Measurements from ENCODE around the gene CACNA1C. TPM values are rescaled to one million over a fixed set of nuclear protein-coding genes. Genes with fewer than 3 reads are reported as not detected.

The CACNA1C gene
- total and polyA plus RNA-seq, 2 donors (not counting 1 experiment from before 2014, with no cell fraction given): 0.01 to 0.02 TPM

- Mint-ChIP-seq H3K4me3 (no peak overlapping the region), H3K4me1 (no peaks in the 10 kb centered on the region), H3K27me3 (no peaks in the 10 kb centered on the region), H3K27ac (no peak overlapping the region), H3K9me3 (ENCODE audit: insufficient read depth) (no peaks in the 10 kb centered on the region)
- H3K27me3 ChIP-seq (replicated peaks in 1 of 4; ENCODE audit: control extremely low read depth in 1 of 4, control insufficient read depth in 3 of 4, insufficient read depth in 4 of 4, low read length in 3 of 4): no peaks in the 10 kb centered on the region
- no peaks in the 10 kb centered on the region for H3K79me2 ChIP-seq (ENCODE audit: control insufficient read depth, insufficient read depth, low read length)
- no peak overlapping the region for H3K27ac ChIP-seq (ENCODE audit: low read length in 2 of 2)
- no peak overlapping the region for H3K9ac ChIP-seq (ENCODE audit: low read length)
- TF ChIP-seq CTCF (IDR thresholded peaks at IDR 0.05): no peak
- TF ChIP-seq EZH2 (IDR thresholded peaks at IDR 0.05; ENCODE audit: borderline replicate concordance, insufficient read depth, low read depth, low read length, poor library complexity, severe bottlenecking): no peak
- DNase-seq (no peak), ATAC-seq (ENCODE audit: low read depth) (no peak)
- H3K36me3 ChIP-seq (replicated peaks in 1 of 2; ENCODE audit: control extremely low read depth in 1 of 2, control insufficient read depth in 1 of 2, extremely low read depth in 1 of 2, insufficient read depth in 2 of 2, low read length in 1 of 2): no peaks in the 10 kb centered on the region
- intact Hi-C loops (cut with micrococcal nuclease): no loop called here
- H3K9me3 ChIP-seq (ENCODE audit: control extremely low read depth in 1 of 3, control insufficient read depth in 2 of 3, insufficient read depth in 1 of 3, low read length in 2 of 3): no peaks in the 10 kb centered on the region
- H3K4me2 ChIP-seq (replicated peaks; ENCODE audit: low read depth, low read length, poor library complexity, severe bottlenecking): no peak overlapping the region
- no peaks in the 10 kb centered on the region for H3K4me1 ChIP-seq (ENCODE audit: control insufficient read depth in 2 of 2, insufficient read depth in 2 of 2, low read length in 2 of 2)
- H3K4me3 ChIP-seq (ENCODE audit: control extremely low read depth in 1 of 5, extremely low read depth in 1 of 5, insufficient read depth in 1 of 5, low read depth in 2 of 5, low read length in 4 of 5): no peak overlapping the region
- no peaks in the 10 kb centered on the region for H4K20me1 ChIP-seq (ENCODE audit: control insufficient read depth, insufficient read depth, low read length, poor library complexity, severe bottlenecking)
- 99% methylated on average over 8 of the region's 9 CpGs for WGBS (ENCODE audit: insufficient coverage)
- POLR2A ChIA-PET: no interaction called here
- no peak overlapping the region for H2AFZ ChIP-seq (ENCODE audit: insufficient read depth, low read depth, low read length, poor library complexity, severe bottlenecking)
- CTCF ChIA-PET: no interaction called here
These were observed 402.6 kb downstream of the CACNA1C start for GRCh38 chr12:2455410-2455809.

- Mint-ChIP-seq H3K4me3 (no peak overlapping the region), H3K4me1 (no peaks in the 10 kb centered on the region), H3K27me3 (no peaks in the 10 kb centered on the region), H3K9me3 (ENCODE audit: insufficient read depth) (no peaks in the 10 kb centered on the region), H3K27ac (no peak overlapping the region)
- H3K79me2 ChIP-seq (ENCODE audit: control insufficient read depth, insufficient read depth, low read length): no peaks in the 10 kb centered on the region
- no peaks in the 10 kb centered on the region for H3K4me1 ChIP-seq (ENCODE audit: control insufficient read depth in 2 of 2, insufficient read depth in 2 of 2, low read length in 2 of 2)
- H2AFZ ChIP-seq (ENCODE audit: insufficient read depth, low read depth, low read length, poor library complexity, severe bottlenecking): no peak overlapping the region
- H3K9ac ChIP-seq (ENCODE audit: low read length): no peak overlapping the region
- no peaks in the 10 kb centered on the region for H3K27me3 ChIP-seq (replicated peaks in 1 of 4; ENCODE audit: control extremely low read depth in 1 of 4, control insufficient read depth in 3 of 4, insufficient read depth in 4 of 4, low read length in 3 of 4)
- no peaks in the 10 kb centered on the region for H3K36me3 ChIP-seq (replicated peaks in 1 of 2; ENCODE audit: control extremely low read depth in 1 of 2, control insufficient read depth in 1 of 2, extremely low read depth in 1 of 2, insufficient read depth in 2 of 2, low read length in 1 of 2)
- TF ChIP-seq EZH2 (IDR thresholded peaks at IDR 0.05; ENCODE audit: borderline replicate concordance, insufficient read depth, low read depth, low read length, poor library complexity, severe bottlenecking) (no peak), CTCF (IDR thresholded peaks at IDR 0.05) (no peak)
- ChIA-PET POLR2A (no interaction called here), CTCF (no interaction called here)
- intact Hi-C loops (cut with micrococcal nuclease): no loop called here
- DNase-seq (no peak), ATAC-seq (ENCODE audit: low read depth) (no peak)
- H3K27ac ChIP-seq (ENCODE audit: low read length in 2 of 2): no peak overlapping the region
- H3K4me3 ChIP-seq (ENCODE audit: control extremely low read depth in 1 of 5, extremely low read depth in 1 of 5, insufficient read depth in 1 of 5, low read depth in 2 of 5, low read length in 4 of 5): no peak overlapping the region
- WGBS (ENCODE audit: insufficient coverage): 77% methylated on average over 10 of the region's 12 CpGs
- no peaks in the 10 kb centered on the region for H3K9me3 ChIP-seq (ENCODE audit: control extremely low read depth in 1 of 3, control insufficient read depth in 2 of 3, insufficient read depth in 1 of 3, low read length in 2 of 3)
- no peak overlapping the region for H3K4me2 ChIP-seq (replicated peaks; ENCODE audit: low read depth, low read length, poor library complexity, severe bottlenecking)
- H4K20me1 ChIP-seq (ENCODE audit: control insufficient read depth, insufficient read depth, low read length, poor library complexity, severe bottlenecking): no peaks in the 10 kb centered on the region
These were observed 403.5 kb downstream of the CACNA1C start for GRCh38 chr12:2456122-2456812.

Measured in B cell (primary cell).